SHP77 treated with DMSO at 0.1 percent for 48 hours (cell line): ENCODE data around the gene TTLL9.
"Not testable (repeated sequence)": the region's sequence is repeated elsewhere in the genome, so short reads cannot be mapped to it uniquely, and the experiment has no call there.

Source experiments
- DNase-seq: peaks from one replicate; lab custom pipeline; 2025; lab: John Stamatoyannopoulos, UW

Gene TTLL9

GRCh38 chr20:31919410-31920155 lies 49.1 kb downstream of the TTLL9 start:
- DNase-seq, result no peak

DNA sequence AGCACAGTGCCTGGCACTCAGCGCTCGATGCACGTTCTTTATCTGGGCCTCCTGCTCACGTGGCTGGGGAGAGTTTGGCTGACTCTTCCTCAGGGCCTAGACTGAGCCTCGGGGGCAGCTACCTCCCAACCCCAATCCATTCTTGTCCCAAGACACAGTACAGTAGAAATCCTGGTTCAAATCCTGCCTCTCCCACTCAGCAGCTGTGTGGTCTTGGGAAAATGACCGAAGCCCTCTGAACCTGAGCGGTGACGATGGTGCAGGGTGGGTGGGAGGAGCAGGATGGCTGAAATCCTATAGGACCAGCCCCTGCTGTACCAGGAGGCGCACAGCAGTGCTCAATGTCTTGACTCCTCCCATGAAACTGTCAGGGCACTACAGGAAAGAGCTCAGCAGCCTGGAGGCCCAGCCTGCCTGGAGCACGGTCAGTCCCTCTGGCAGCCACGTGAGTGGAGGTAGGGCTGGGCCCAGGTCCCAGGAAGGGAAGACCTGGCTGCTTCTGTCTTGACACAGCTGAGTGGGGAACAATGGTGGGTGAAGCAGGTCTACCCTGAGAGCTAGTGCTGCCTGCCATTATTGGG lies 49.9 kb downstream of the TTLL9 start:
- no peak for DNase-seq

GRCh38 chr20:31921480-31921879 lies 51.0 kb downstream of the TTLL9 start:
- DNase-seq, result not testable (repeated sequence)

DNA sequence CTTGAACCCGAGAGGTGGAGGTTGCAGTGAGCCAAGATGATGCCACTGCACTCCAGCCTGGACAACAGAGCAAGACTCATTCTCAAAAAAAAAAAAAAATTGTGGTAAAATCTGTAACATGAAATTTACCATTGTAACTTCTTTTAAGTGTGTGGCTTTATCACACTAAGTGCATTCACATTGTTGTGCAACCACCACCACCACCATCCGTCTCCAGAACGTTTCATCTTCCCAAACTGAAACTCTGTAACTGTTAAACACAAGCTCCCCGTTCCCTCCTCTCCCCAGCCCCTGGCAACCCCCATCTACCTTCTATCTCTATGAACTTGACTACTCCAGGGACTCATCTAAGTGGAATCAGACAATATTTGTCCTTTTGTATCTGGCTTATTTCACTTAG lies 51.7 kb downstream of the TTLL9 start:
- no peak for DNase-seq

DNA sequence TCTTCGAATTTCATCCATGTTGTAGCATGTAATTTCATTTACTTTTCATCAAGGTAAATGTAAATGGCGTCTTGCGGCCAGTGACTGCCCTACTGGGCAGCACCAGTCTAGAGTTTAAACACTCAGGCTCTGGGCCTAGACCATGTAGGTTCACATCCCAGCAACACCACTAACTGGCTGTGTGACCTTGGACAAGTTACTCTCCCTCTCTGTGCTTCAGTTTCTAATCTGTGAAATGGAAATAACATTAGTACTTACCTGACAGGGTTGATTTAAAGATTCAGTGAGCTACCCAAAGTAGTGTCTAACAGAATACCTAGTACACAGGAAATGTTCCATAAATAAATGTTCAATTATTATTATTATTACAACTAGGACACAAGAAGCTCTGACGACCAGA lies 52.2 kb downstream of the TTLL9 start:
- no peak for DNase-seq

GRCh38 chr20:31923388-31924331 lies 53.2 kb downstream of the TTLL9 start:
- no peak for DNase-seq

DNA sequence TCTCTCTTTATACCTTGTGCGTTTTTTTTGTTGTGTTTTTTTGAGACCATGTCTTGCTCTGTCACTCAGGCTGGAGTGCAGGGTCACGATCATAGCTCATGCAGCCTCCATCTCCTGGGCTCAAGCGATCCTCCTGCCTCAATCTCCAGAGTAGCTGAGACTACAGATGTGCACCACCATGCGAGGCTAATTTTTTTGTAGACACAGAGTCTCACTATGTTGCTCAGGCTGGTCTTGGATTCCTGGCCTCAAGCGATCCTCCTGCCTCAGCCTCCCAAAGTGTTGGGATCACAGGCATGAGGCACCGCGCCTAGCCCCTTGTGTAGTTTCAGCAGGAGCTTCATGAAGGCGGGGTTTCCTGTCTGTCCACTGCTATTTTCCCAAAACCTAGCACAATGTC lies 54.1 kb downstream of the TTLL9 start:
- DNase-seq, result no peak

DNA sequence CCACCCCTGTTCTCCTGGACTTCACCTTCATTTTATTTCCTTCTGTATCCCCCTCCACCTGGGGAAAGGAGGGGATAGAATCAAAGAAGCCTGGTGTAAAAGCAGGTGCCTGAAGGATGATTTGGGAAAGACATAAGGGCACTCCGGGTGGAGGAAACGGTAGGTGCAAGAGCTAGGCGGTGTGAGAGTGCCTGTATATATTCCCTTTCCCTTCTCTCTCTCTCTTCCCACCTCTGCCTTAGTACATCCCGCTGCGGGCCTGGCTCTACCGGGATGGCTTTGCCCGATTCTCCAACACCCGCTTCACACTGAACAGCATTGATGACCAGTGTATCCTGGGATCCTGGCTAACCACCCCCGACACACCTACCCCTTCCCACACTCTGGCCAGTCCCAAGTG lies 55.2 kb downstream of the TTLL9 start:
- DNase-seq, result no peak

GRCh38 chr20:31926493-31926892 lies 56.1 kb downstream of the TTLL9 start:
- no peak for DNase-seq

DNA sequence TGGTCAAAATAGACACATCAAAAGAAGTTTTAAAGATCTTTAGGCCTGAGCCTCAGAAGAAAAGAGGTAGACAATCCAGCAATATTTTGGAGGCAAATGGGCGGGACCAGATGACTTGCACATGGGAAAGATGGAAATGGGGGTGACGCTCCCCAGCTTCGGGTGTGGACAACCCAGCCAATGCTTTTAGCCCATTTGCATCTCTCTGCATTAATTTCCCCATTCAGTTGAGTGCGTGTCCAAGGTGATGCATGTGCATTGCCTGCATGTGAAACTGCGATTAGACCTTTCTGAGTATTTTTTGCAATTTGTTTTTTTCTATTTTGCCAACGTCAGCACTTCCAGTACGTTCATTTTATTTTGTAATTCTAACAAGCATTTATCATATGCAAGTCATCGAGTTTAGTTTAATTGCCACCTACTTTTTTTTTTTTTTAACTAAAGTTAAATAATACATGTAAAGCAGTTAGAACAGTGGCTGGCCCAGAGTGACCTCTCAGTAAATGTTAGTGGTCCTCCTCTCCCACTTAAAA lies 57.3 kb downstream of the TTLL9 start:
- no peak for DNase-seq

- DNase-seq, result not testable (repeated sequence)
These were observed 59.2 kb downstream of the TTLL9 start for GRCh38 chr20:31929631-31930030.

GRCh38 chr20:31930779-31931178 lies 60.3 kb downstream of the TTLL9 start:
- no peak for DNase-seq

- DNase-seq, result no peak
These were observed 63.3 kb downstream of the TTLL9 start for GRCh38 chr20:31933698-31934097.

- DNase-seq, result no peak
These were observed 64.1 kb downstream of the TTLL9 start for GRCh38 chr20:31934491-31934890.

- no peak for DNase-seq
These were observed 64.7 kb downstream of the TTLL9 start for GRCh38 chr20:31934968-31935764.

DNA sequence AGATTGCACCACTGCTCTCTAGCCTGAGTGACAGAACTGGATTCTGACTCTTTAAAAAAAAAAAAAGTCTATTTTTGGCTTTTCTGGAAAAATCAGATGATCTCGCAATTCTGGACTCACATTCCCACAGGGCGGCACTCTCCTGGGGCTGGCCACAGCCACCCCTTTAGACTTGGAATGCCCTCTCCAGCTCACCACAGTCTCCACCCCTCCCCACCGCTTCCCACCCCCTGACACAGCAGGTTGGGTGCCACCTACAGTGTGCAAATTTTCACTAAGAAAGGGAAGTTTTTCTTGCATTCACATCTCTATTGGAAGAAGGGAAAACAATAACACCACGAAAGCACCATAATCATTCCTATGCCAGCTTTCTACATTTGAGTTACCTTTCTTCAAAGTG lies 66.0 kb downstream of the TTLL9 start:
- no peak for DNase-seq

GRCh38 chr20:31937820-31938219 lies 67.4 kb downstream of the TTLL9 start:
- DNase-seq, result no peak

GRCh38 chr20:31939661-31940060 lies 69.2 kb downstream of the TTLL9 start:
- DNase-seq, result no peak

- no peak for DNase-seq
These were observed 72.6 kb downstream of the TTLL9 start for GRCh38 chr20:31943052-31943471.

- no peak for DNase-seq
These were observed 74.9 kb downstream of the TTLL9 start for GRCh38 chr20:31945319-31945718.

GRCh38 chr20:31945785-31946184 lies 75.4 kb downstream of the TTLL9 start:
- DNase-seq, result no peak

GRCh38 chr20:31948008-31948407 lies 77.6 kb downstream of the TTLL9 start:
- DNase-seq, result no peak
